GM10266 (cell line): ENCODE results near the gene PITX2.
"Not testable (repeated sequence)": the region's sequence is repeated elsewhere in the genome, so short reads cannot be mapped to it uniquely, and the experiment has no call there.

ENCODE experiments used
- DNase-seq: peaks from one replicate; pipeline ENCODE4 v3.0.0; 2012; ENCODE audit errors: extremely low spot score
- TF ChIP-seq, protein P1 (sequence below): IDR thresholded peaks from 2 replicates; pipeline ENCODE4 v1.5.1; 2012; ENCODE audit warnings: mild to moderate bottlenecking, low read depth; ENCODE audit not compliant: control insufficient read depth, insufficient read depth; ENCODE audit errors: missing control alignments

PITX2 gene

DNA sequence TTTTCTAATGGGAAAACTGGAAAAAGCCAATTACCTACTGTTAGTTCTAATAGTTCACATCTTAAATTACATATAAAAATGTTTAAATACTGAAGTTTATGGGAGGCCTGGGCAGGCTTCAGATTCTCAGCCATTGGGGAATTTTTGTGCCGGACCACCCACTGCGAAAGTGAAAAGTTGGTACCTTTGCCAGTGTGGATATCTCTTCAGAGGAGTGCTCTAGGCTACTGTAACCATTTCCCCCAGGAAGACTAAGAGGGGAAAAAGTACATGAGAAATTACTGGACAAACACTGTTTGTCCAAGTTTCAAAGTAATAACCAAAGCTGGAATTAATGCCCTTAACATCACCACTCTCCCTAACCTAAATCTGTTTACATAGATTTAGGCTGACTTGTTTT, 20.8 kb downstream of the PITX2 start:
- DNase-seq = no peak
- TF ChIP-seq, protein P1, sequence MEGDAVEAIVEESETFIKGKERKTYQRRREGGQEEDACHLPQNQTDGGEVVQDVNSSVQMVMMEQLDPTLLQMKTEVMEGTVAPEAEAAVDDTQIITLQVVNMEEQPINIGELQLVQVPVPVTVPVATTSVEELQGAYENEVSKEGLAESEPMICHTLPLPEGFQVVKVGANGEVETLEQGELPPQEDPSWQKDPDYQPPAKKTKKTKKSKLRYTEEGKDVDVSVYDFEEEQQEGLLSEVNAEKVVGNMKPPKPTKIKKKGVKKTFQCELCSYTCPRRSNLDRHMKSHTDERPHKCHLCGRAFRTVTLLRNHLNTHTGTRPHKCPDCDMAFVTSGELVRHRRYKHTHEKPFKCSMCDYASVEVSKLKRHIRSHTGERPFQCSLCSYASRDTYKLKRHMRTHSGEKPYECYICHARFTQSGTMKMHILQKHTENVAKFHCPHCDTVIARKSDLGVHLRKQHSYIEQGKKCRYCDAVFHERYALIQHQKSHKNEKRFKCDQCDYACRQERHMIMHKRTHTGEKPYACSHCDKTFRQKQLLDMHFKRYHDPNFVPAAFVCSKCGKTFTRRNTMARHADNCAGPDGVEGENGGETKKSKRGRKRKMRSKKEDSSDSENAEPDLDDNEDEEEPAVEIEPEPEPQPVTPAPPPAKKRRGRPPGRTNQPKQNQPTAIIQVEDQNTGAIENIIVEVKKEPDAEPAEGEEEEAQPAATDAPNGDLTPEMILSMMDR = no peak

DNA sequence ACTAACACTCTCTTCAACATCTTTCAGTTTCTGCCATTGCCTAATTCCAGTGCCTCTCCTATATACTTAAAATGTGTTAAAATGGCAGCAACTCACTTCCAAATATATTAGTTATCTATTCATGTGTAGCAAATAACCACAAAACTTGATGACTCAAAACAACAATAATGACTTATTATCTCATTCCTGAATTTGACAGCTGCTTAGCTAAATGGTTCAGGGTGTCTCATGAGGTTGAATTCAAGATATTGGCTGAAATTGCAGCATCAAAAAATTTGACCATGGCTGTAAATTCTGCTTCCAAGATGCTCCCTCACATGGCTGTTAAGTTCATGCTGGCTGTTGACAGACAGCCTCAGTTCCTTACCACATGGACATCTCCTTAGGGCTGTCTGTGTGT, 25.3 kb downstream of the PITX2 start:
- no peak for DNase-seq
- TF ChIP-seq, protein P1 = no peak

DNA sequence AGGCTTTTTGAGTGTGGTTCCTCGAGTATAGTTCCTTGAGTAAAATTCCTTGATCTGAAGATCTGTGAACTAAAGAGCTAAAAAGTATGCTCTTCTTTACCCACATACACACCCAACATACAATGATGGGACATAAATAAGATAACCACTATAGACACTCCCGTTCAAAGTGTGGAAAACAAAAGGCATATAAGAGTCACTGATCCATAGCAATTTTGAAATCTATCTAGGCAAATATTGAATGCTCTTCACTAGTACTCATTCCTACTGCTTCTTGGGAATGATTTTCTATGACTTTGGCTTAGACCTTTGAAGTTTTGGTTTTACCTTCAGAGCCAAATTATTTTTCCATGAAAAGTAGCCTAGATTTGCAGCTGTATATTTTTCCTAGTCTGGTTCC, 26.4 kb downstream of the PITX2 start:
- no peak for DNase-seq
- TF ChIP-seq, protein P1 = no peak

DNA sequence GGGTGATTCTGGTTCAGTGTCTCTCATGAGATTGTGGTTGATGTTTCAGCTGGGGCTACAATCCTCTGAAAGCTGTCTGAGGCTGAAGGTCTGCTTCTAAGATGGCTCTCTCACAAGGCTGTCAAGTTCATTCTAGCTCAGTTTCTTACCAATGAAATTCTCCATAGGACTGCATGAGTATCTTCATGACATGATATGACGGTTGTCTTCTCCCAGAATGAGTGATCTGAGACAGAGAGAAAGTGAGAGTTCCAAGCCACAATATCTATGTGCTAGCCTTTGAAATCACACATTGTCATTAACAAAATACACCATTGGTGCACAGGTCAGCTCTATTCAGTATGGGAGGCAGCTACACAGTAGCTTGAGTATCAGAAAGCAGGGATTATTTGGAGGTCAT, 27.3 kb downstream of the PITX2 start:
- TF ChIP-seq, protein P1 = no peak

DNA sequence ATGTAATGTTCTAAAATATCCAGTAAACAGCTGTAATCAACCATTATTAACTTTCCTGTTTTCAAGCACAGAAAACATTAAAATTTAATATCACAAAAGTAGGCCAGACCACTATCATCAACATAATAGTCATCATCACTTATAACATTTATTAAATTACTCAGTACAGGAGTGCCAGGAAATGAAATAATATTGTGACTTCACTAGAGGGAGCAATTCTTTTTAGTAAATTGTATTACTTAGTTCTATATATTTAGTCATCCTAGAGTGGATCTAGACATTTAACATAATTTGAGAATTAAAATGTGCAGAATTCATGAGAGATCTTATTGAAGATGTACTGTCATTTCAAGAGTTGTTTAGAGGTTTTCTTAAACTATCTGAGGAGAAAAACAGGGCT, 33.6 kb downstream of the PITX2 start:
- DNase-seq = no peak
- TF ChIP-seq, protein P1 = no peak

More for the DNA sequence above, 27.3 kb downstream of the PITX2 start:
- DNase-seq = no peak

DNA sequence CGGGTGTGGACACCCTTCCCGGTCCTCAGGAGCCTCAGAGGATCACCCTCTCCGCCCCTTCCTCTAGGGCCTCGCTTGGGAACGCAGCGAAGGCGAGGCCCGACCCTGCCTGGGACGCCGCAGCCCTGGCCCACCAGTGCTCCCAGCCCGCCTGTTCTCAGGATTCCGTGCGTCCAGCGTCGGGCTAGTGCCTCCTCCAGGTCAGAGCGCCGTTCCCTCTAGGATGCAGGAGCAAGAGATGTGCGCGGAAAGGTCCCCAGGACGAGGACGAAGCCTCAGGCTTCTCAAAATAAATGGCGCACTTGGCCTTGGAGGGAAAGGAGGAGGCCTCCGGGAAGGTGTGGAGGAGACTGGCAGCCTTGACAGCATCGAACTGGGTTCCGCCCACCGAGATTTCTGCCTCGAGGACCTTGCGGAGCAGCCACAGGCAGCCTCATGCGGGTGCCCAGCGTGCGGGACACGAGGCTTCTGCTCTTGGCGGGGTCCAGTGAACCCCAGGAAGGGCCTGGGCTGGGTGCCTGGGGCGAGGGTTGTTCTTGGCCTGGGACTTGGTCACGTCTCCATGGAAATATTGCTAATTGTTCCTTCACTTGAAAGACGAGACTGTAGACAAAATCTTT, 35.1 kb downstream of the PITX2 start:
- TF ChIP-seq, protein P1 = no peak
- no peak for DNase-seq

DNA sequence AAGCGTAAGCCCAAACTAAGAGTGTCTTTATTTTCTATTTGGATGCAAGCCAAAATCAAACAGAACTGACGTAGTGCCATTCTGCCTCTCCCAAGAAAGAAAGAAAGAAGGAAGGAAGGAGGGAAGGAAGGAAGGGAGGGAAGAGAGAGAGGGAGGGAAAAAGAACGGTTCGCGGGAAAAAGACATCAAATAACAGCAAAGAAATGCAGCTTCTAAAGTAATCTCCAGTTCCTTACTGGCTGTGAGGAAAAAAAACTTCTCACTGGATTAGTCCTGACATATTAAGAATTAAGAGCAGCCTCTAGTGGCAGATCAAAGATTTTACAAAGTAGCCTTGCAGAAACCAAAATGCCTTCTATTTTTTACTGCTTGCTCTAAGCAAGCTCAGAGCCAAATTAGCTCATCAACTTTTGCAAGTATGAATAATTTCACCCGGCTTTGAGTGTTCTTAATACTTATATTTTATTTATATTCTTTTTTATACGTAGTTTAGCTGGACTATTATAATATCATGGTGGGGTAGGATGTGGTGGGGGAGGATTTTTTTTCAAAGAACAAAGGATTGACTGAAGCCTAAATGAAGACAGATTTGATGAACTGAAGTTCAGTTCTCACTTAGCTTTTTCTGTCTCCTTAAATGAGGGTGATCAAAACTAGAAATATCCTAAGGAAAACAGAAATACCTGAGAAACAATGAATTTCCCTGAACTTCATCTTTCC, 36.6 kb downstream of the PITX2 start:
- peak; percentile 41 for DNase-seq
- TF ChIP-seq, protein P1 = peak; percentile 32

DNA sequence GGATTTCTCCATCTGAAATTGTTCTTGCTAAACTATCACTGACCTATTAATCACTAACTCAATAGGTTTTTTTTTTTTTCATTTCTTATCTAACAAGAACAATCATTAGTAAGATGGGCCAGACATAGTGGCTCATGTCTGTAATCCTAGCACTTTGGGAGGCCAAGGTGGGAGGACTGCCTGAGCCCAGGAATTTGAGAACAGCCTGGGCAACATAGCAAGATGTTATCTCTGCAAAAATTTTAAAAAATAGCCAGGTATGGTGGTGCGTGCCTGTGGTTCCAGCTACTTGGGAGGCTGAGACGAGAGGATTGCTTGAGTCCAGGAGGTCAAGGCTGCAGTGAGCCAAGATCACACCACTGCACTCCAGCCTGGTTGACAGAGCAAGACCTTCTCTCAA, 46.2 kb downstream of the PITX2 start:
- not testable (repeated sequence) for DNase-seq
